Keratinocyte (primary cell): Measurements from ENCODE around the gene C3orf20. TPM values are rescaled to one million over a fixed set of nuclear protein-coding genes. Genes with fewer than 3 reads are reported as not detected.
A peak's percentile ranks its signal among the peaks of the same experiment; 100 is the strongest.

Experiments used
- DNase-seq: peaks from one replicate; pipeline ENCODE4 v3.0.0-alpha.2; 2011; ENCODE audit warnings: low read depth, missing footprints, low spot score
- FAIRE-seq: peaks from 2 replicates; lab custom pipeline; 2011; peaks lifted over from hg19 to GRCh38; lab: Jason Lieb, UNC
- H2AFZ ChIP-seq: 2 replicates; pipeline ENCODE4 v1.6.0; 2012; ENCODE audit warnings: low read length, control low read depth, inconsistent platforms; ENCODE audit not compliant: control insufficient read depth
- H3K27ac ChIP-seq: 2 replicates; pipeline ENCODE4 v1.5.1; 2011; ENCODE audit warnings: low read length; ENCODE audit not compliant: control insufficient read depth, insufficient read depth
- H3K27me3 ChIP-seq: 3 replicates; pipeline ENCODE4 v1.6.0; 2011; ENCODE audit warnings: low read length; ENCODE audit not compliant: control insufficient read depth, insufficient read depth; ENCODE audit errors: extremely low read depth
- H3K36me3 ChIP-seq, 2 experiments: 2 replicates in 1 of 2; 3 replicates in 1 of 2; pipeline ENCODE4 v1.5.1; 2011; ENCODE audit warnings: low read length in 2 of 2, mild to moderate bottlenecking in 1 of 2; ENCODE audit not compliant: control insufficient read depth in 2 of 2, insufficient read depth in 2 of 2; ENCODE audit errors: extremely low read depth in 1 of 2
- H3K4me1 ChIP-seq: 3 replicates; pipeline ENCODE4 v1.5.1; 2011; ENCODE audit warnings: low read length; ENCODE audit not compliant: control insufficient read depth, insufficient read depth; ENCODE audit errors: extremely low read depth
- H3K4me2 ChIP-seq: 3 replicates; pipeline ENCODE4 v1.6.0; 2011; ENCODE audit warnings: low read depth, low read length; ENCODE audit not compliant: control insufficient read depth, insufficient read depth; ENCODE audit errors: extremely low read depth
- H3K4me3 ChIP-seq, 3 experiments: fragments of 200-600 bp in 1 of 3; sonication (generic) in 1 of 3; 2 replicates in 2 of 3; 3 replicates in 1 of 3; pipeline ENCODE4 v1.5.1; 2011 to 2016; ENCODE audit warnings: low read length in 3 of 3, mild to moderate bottlenecking in 3 of 3, control low read depth in 2 of 3, inconsistent platforms in 1 of 3, low read depth in 1 of 3, mixed read lengths in 1 of 3, mixed run types in 1 of 3, moderate library complexity in 1 of 3; ENCODE audit not compliant: control insufficient read depth in 2 of 3, insufficient read depth in 2 of 3; ENCODE audit errors: extremely low read depth in 1 of 3
- H3K79me2 ChIP-seq: 2 replicates; pipeline ENCODE4 v1.6.0; 2012; ENCODE audit warnings: low read length; ENCODE audit not compliant: control insufficient read depth, insufficient read depth
- H3K9ac ChIP-seq: 3 replicates; pipeline ENCODE4 v1.6.0; 2011; ENCODE audit warnings: low read length; ENCODE audit not compliant: control insufficient read depth, insufficient read depth; ENCODE audit errors: extremely low read depth
- H3K9me1 ChIP-seq: 3 replicates; pipeline ENCODE4 v1.6.0; 2011; ENCODE audit warnings: low read length; ENCODE audit not compliant: control insufficient read depth, insufficient read depth; ENCODE audit errors: extremely low read depth
- H3K9me3 ChIP-seq: 2 replicates; pipeline ENCODE4 v1.5.1; 2012; ENCODE audit warnings: low read depth, low read length; ENCODE audit not compliant: control insufficient read depth
- H4K20me1 ChIP-seq: 3 replicates; pipeline ENCODE4 v1.6.0; 2011; ENCODE audit warnings: low read length; ENCODE audit not compliant: control insufficient read depth, insufficient read depth; ENCODE audit errors: extremely low read depth
- CTCF ChIP-seq, 3 experiments: IDR thresholded peaks in 1 of 3; conservative IDR thresholded peaks in 1 of 3; optimal IDR thresholded peaks in 1 of 3; 2 replicates in 2 of 3; 3 replicates in 1 of 3; pipeline versions ENCODE3 to v1.5.1; 2011; ENCODE audit warnings: low read length in 3 of 3, mild to moderate bottlenecking in 3 of 3, moderate library complexity in 2 of 3, control low read depth in 1 of 3, inconsistent platforms in 1 of 3; ENCODE audit not compliant: insufficient read depth in 2 of 3; ENCODE audit errors: extremely low read depth in 1 of 3
- EZH2 ChIP-seq: IDR thresholded peaks from one replicate; pipeline ENCODE4 v1.6.1; 2012; ENCODE audit warnings: inconsistent platforms, mild to moderate bottlenecking, low read length, moderate library complexity
- dilution Hi-C: fragments of 300-500 bp; cut with MboI; formaldehyde crosslinking; loops from one replicate; pipeline ENCODE4 v1.7.0; 2020; ENCODE audit warnings: low sequenced_read_pairs; ENCODE audit not compliant: extremely low pct_ligation_motif_present
- polyA plus RNA-seq, 5 experiments: library from polyadenylated mRNA; depleted of rRNA in 3 of 5; stranded (reverse) in 3 of 5; stranded (forward) in 1 of 5; unstranded in 1 of 5; fragments of >200 nt; gene quantifications; 1 replicate in 1 of 5; 2 replicates in 3 of 5; 3 replicates in 1 of 5; pipeline versions ENCODE4 v1.2.1 to v1.2.3, GENCODE V29; 2011 to 2012; ENCODE audit warnings: missing spikeins in 2 of 5, low read depth in 1 of 5, low replicate concordance in 1 of 5

Gene C3orf20
- polyA plus RNA-seq, 1 donor (not counting 4 experiments of a cell fraction or from before 2014, with no cell fraction given), result not detected

DNA sequence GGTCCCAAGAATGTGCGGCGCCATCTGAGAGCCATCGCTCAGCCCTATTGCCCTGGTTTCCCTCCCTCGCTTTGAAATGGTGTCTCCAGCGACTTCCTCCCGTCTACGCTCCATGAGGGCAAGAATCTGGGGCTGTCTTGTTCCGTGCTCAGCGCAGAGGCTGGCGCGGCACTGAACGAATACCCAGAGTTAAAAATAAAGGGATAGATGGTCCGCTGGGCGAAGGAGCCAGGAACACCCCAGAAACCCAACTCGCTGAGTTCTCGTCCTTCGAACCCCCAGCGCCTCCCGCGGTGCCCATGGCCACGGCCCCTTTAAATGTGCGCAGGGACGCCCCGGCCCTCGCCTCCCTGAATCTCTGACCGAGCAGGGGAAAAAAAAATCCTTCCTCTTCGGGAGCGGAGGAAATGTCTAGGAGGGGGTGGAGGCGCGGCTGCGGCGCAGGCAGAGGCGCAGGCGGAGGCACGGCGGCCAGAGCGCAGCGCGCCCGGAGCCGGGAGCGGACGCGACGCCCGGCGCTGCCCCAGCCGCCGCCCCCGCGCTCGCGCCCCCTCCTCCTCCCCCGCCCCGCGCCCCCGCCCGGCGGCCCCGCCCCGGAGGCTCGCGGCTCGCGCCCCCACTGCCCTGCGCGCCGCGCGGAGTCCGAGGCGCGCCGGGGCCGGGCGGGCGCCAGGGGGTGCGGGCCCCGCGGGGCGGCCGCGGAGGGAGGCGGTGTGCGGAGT lies 135.3 kb downstream of the C3orf20 start:
- peaks cover 3% of the 10 kb centered on the region for H4K20me1 ChIP-seq
- dilution Hi-C loops, result no loop called here
- H3K36me3 ChIP-seq, result no peaks in the 10 kb centered on the region
- DNase-seq (no peak), FAIRE-seq (no peak)
- no peaks in the 10 kb centered on the region for H3K79me2 ChIP-seq
- TF ChIP-seq CTCF (optimal IDR thresholded peaks at IDR 0.05 in 1 of 3, IDR thresholded peaks at IDR 0.05 in 1 of 3, conservative IDR thresholded peaks at IDR 0.05 in 1 of 3; ENCODE audit: extremely low read depth in 1 of 3, insufficient read depth in 2 of 3, low read length in 3 of 3) (no peak), EZH2 (peak; percentile 67)
- no peaks in the 10 kb centered on the region for H3K9me3 ChIP-seq
- no peak overlapping the region for H3K9ac ChIP-seq
- no peak overlapping the region for H2AFZ ChIP-seq
- H3K27ac ChIP-seq, result no peak overlapping the region
- H3K27me3 ChIP-seq, result peaks cover 61% of the 10 kb centered on the region
- H3K9me1 ChIP-seq, result no peaks in the 10 kb centered on the region
- H3K4me3 ChIP-seq, result no peak overlapping the region
- no peak overlapping the region for H3K4me2 ChIP-seq
- H3K4me1 ChIP-seq, result no peaks in the 10 kb centered on the region

DNA sequence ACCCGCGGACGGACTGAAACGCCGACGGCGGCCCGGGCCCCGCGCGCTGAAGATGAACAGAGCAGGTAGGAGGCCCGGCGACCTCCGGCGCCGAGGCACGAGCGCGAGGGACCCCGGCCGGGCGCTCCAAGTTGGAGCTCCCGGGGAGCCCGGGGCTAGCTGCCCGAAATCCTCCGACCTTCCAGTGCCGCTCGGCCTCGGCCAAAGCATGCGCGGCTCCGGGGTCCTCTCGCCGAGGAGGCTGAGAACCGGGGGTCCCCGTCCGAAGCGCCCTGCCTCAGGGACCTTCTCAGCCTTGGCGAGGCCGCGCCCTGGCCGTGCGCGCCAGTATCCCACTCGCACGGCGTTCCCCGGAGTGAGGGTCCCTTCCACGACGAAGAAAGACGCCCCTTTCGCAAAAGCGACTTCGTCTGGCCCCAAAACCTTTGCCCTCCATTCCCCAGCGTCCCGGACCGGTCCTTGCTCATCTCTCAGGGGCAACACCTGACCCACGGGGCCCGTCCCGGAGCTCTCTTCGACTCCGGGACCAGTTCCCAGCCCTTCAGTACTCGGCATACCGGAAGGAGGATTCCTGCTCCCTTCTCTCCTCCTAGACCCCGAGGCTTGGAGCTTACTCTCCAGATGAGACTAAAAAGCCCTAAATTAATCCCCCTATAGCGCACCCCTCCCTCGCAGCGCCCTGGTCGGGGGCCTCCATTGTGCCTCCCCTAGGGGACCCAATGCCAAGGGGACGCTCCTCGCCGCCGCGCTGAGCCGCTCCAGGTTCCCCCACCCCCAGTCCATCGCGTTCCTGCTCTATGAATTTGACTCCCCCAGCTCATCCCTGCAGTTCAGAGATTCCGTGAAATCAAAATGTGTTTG lies 136.1 kb downstream of the C3orf20 start:
- dilution Hi-C loops, result no loop called here
- H3K4me1 ChIP-seq, result no peaks in the 10 kb centered on the region
- no peak overlapping the region for H3K4me2 ChIP-seq
- DNase-seq (no peak), FAIRE-seq (no peak)
- H3K9ac ChIP-seq, result no peak overlapping the region
- no peak overlapping the region for H3K4me3 ChIP-seq
- no peak overlapping the region for H2AFZ ChIP-seq
- H3K27ac ChIP-seq, result no peak overlapping the region
- TF ChIP-seq EZH2 (peak; percentile 82), CTCF (optimal IDR thresholded peaks at IDR 0.05 in 1 of 3, IDR thresholded peaks at IDR 0.05 in 1 of 3, conservative IDR thresholded peaks at IDR 0.05 in 1 of 3; ENCODE audit: extremely low read depth in 1 of 3, insufficient read depth in 2 of 3, low read length in 3 of 3) (no peak)
- H3K27me3 ChIP-seq, result peaks cover 65% of the 10 kb centered on the region
- peaks cover 3% of the 10 kb centered on the region for H4K20me1 ChIP-seq
- no peaks in the 10 kb centered on the region for H3K9me1 ChIP-seq
- H3K9me3 ChIP-seq, result no peaks in the 10 kb centered on the region
- H3K79me2 ChIP-seq, result no peaks in the 10 kb centered on the region
- no peaks in the 10 kb centered on the region for H3K36me3 ChIP-seq
